ENCODE results near the gene OR5K2.

The OR5K2 gene

GRCh38 chr3:98497381-98497780, at the start of gene OR5K2:
TSS of gene OR5K2 (plus strand) at chr3:98497681. CDS start at chr3:98497681, 0 bp downstream.
- DNase-seq (no peak), ATAC-seq (no peak)

- ATAC-seq (no peak), DNase-seq (no peak)
Observed at GRCh38 chr3:98449606-98450193, 47.8 kb upstream of the OR5K2 start.

GRCh38 chr3:98450372-98450771, 47.1 kb upstream of the OR5K2 start:
- ATAC-seq = no peak
- DNase-seq = no peak

GRCh38 chr3:98453827-98454226, 43.7 kb upstream of the OR5K2 start:
- DNase-seq = no peak
- ATAC-seq = no peak

- no peak for DNase-seq
Observed at GRCh38 chr3:98454929-98455328, 42.6 kb upstream of the OR5K2 start.

GRCh38 chr3:98457543-98457942, 39.9 kb upstream of the OR5K2 start:
- ATAC-seq = no peak
- no peak for DNase-seq

More at GRCh38 chr3:98454929-98455328, 42.6 kb upstream of the OR5K2 start:
- ATAC-seq = no peak

- no peak for DNase-seq
- peak; percentile 28 for ATAC-seq
Observed at GRCh38 chr3:98460220-98460619, 37.3 kb upstream of the OR5K2 start.

GRCh38 chr3:98462901-98463300, 34.6 kb upstream of the OR5K2 start, which contains the start of gene OR5K1:
TSS of gene OR5K1 (plus strand) at chr3:98463201. CDS start at chr3:98469577, 6,376 bp downstream.
- no peak for DNase-seq

GRCh38 chr3:98482717-98483482, 14.6 kb upstream of the OR5K2 start:
- DNase-seq = no peak
- ATAC-seq = no peak

More at GRCh38 chr3:98462901-98463300, 34.6 kb upstream of the OR5K2 start, which contains the start of gene OR5K1:
- no peak for ATAC-seq

GRCh38 chr3:98483626-98484025, 13.9 kb upstream of the OR5K2 start:
- DNase-seq = no peak
- ATAC-seq = no peak

- no peak for ATAC-seq
- no peak for DNase-seq
Observed at GRCh38 chr3:98500019-98500418, 2.5 kb downstream of the OR5K2 start.

GRCh38 chr3:98501270-98501669, 3.8 kb downstream of the OR5K2 start:
- ATAC-seq (no peak), DNase-seq (no peak)

- DNase-seq = no peak
- ATAC-seq = no peak
Observed at GRCh38 chr3:98501863-98502576, 4.5 kb downstream of the OR5K2 start.

- DNase-seq (no peak), ATAC-seq (no peak)
Observed at GRCh38 chr3:98504539-98504938, 7.1 kb downstream of the OR5K2 start.

- DNase-seq (no peak), ATAC-seq (no peak)
Observed at GRCh38 chr3:98508582-98508981, 11.1 kb downstream of the OR5K2 start.

GRCh38 chr3:98512576-98512975, 15.1 kb downstream of the OR5K2 start:
- ATAC-seq = no peak
- DNase-seq = no peak

GRCh38 chr3:98513091-98513511, 15.6 kb downstream of the OR5K2 start:
- no peak for DNase-seq
- ATAC-seq = peak; percentile 36

GRCh38 chr3:98513736-98514135, 16.3 kb downstream of the OR5K2 start:
- peak; percentile 46 for ATAC-seq
- no peak for DNase-seq

- DNase-seq (no peak), ATAC-seq (no peak)
Observed at GRCh38 chr3:98514948-98515347, 17.5 kb downstream of the OR5K2 start.

GRCh38 chr3:98518816-98519215, 21.3 kb downstream of the OR5K2 start:
- ATAC-seq (no peak), DNase-seq (no peak)

- no peak for ATAC-seq
- no peak for DNase-seq
Observed at GRCh38 chr3:98519351-98519750, 21.9 kb downstream of the OR5K2 start.

GRCh38 chr3:98521897-98522543, 24.5 kb downstream of the OR5K2 start:
- peak; percentile 59 for DNase-seq
- peak; percentile 58 for ATAC-seq

Measured in stimulated activated naive CD8-positive, alpha-beta T cell treated with anti-CD3 and anti-CD28 coated beads, Interleukin-15, Interleukin-2, amounts not matched to agents 100 U/mL and 50 U/mL, for 24 hours (primary cell).